Liver (tissue), 9 donors: ENCODE measurements around the gene DNM2. TPM values are rescaled to one million over a fixed set of nuclear protein-coding genes. Genes with fewer than 3 reads are reported as not detected.

Source experiments
- DNase-seq: peaks from one replicate; pipeline ENCODE4 v3.0.0-alpha.2; 2017; ENCODE audit warnings: low spot score
- H3K27ac ChIP-seq, 2 donors: one replicate each; pipeline ENCODE4 v1.7.0; 2013; ENCODE audit warnings: inconsistent platforms in 2 of 2, low read length in 2 of 2, control low read depth in 1 of 2, low read depth in 1 of 2, mild to moderate bottlenecking in 1 of 2
- H3K27me3 ChIP-seq, 4 donors: one replicate each; pipeline versions ENCODE4 v1.6.1 to v1.7.0; 2013; ENCODE audit warnings: low read length in 3 of 4, inconsistent platforms in 1 of 4, mild to moderate bottlenecking in 1 of 4, moderate library complexity in 1 of 4; ENCODE audit not compliant: control insufficient read depth in 4 of 4, insufficient read depth in 4 of 4
- H3K36me3 ChIP-seq, 4 donors: one replicate each; pipeline versions ENCODE4 v1.6.1 to v1.7.0; 2013; ENCODE audit warnings: low read length in 3 of 4, mild to moderate bottlenecking in 3 of 4, low read depth in 1 of 4, moderate library complexity in 1 of 4; ENCODE audit not compliant: control insufficient read depth in 4 of 4, insufficient read depth in 3 of 4
- H3K4me1 ChIP-seq, 4 donors: one replicate each; pipeline versions ENCODE4 v1.6.1 to v1.7.0; 2013; ENCODE audit warnings: low read length in 3 of 4, mild to moderate bottlenecking in 3 of 4, moderate library complexity in 1 of 4; ENCODE audit not compliant: control insufficient read depth in 4 of 4, insufficient read depth in 4 of 4
- H3K4me3 ChIP-seq, 3 donors: one replicate each; pipeline versions ENCODE4 v1.6.1 to v1.7.0; 2013; ENCODE audit warnings: low read length in 3 of 3, control low read depth in 1 of 3, low read depth in 1 of 3, mild to moderate bottlenecking in 1 of 3
- H3K9ac ChIP-seq, 2 donors: one replicate each; pipeline ENCODE4 v1.7.0; 2013; ENCODE audit warnings: low read length in 2 of 2, mild to moderate bottlenecking in 2 of 2, moderate library complexity in 2 of 2, control low read depth in 1 of 2, low read depth in 1 of 2
- H3K9me3 ChIP-seq, 4 donors: one replicate each; pipeline versions ENCODE4 v1.6.1 to v1.7.0; 2013; ENCODE audit warnings: low read length in 3 of 4; ENCODE audit not compliant: control insufficient read depth in 4 of 4
- ATF3 ChIP-seq: IDR thresholded peaks from 2 replicates; pipeline ENCODE4 v1.6.1; 2016; ENCODE audit warnings: antibody characterized with exemption
- EGR1 ChIP-seq, 2 donors: IDR thresholded peaks; 2 replicates each; pipeline ENCODE4 v1.6.1; 2016 to 2018; ENCODE audit warnings: antibody characterized with exemption in 2 of 2, low read depth in 2 of 2
- FOXA1 ChIP-seq: IDR thresholded peaks from 2 replicates; pipeline ENCODE4 v1.6.1; 2016; ENCODE audit warnings: antibody characterized with exemption
- GABPA ChIP-seq, 2 donors: IDR thresholded peaks in 1 of 2; conservative IDR thresholded peaks in 1 of 2; 2 replicates each; pipeline ENCODE4 v1.6.1; 2016; ENCODE audit warnings: antibody characterized with exemption in 2 of 2, mild to moderate bottlenecking in 1 of 2, moderate library complexity in 1 of 2
- HNF4A ChIP-seq, 2 donors: conservative IDR thresholded peaks; 2 replicates each; pipeline ENCODE4 v1.6.1; 2016; ENCODE audit warnings: antibody characterized with exemption in 2 of 2, mild to moderate bottlenecking in 2 of 2
- HNF4G ChIP-seq: IDR thresholded peaks from 2 replicates; pipeline ENCODE4 v1.6.1; 2016; ENCODE audit warnings: antibody characterized with exemption
- JUND ChIP-seq, 2 donors: IDR thresholded peaks; 2 replicates each; pipeline ENCODE4 v1.6.1; 2016; ENCODE audit warnings: antibody characterized with exemption in 2 of 2
- MAX ChIP-seq: IDR thresholded peaks from 2 replicates; pipeline ENCODE4 v1.6.1; 2016; ENCODE audit warnings: antibody characterized with exemption
- NR2F2 ChIP-seq: IDR thresholded peaks from 2 replicates; pipeline ENCODE4 v1.6.1; 2016; ENCODE audit warnings: antibody characterized with exemption
- RAD21 ChIP-seq, 2 donors: IDR thresholded peaks; 2 replicates each; pipeline ENCODE4 v1.6.1; 2016; ENCODE audit warnings: antibody characterized with exemption in 2 of 2, mild to moderate bottlenecking in 2 of 2
- RXRA ChIP-seq, 2 donors: IDR thresholded peaks; 2 replicates each; pipeline ENCODE4 v1.6.1; 2017 to 2018; ENCODE audit warnings: antibody characterized with exemption in 2 of 2, mild to moderate bottlenecking in 1 of 2
- SP1 ChIP-seq: IDR thresholded peaks from 2 replicates; pipeline ENCODE4 v1.6.1; 2018; ENCODE audit warnings: antibody characterized with exemption, mild to moderate bottlenecking
- TAF1 ChIP-seq: conservative IDR thresholded peaks from 2 replicates; pipeline ENCODE4 v1.6.1; 2016; ENCODE audit warnings: antibody characterized with exemption, mild to moderate bottlenecking
- YY1 ChIP-seq: IDR thresholded peaks from 2 replicates; pipeline ENCODE4 v1.6.1; 2016; ENCODE audit warnings: antibody characterized with exemption, mild to moderate bottlenecking
- ZBTB33 ChIP-seq: IDR thresholded peaks from 2 replicates; pipeline ENCODE4 v1.6.1; 2016; ENCODE audit warnings: antibody characterized with exemption
- WGBS: extraction: QIAGEN DNeasy Blood & Tissue Kit; methylation state at CpG from one replicate; pipeline ENCODE4 v1.1.7; 2013; 5-methylcytosine and 5-hydroxymethylcytosine counted together
- polyA plus RNA-seq, 2 donors: library from polyadenylated mRNA; stranded (reverse) in 1 of 2; unstranded in 1 of 2; fragments of 200-250 nt in 1 of 2; fragments of >200 nt in 1 of 2; fragmentation: Nextera tagmentation in 1 of 2; extraction: Ambion mirVana in 1 of 2; gene quantifications; one replicate each; pipeline versions ENCODE4 v1.2.1 to v1.2.3, GENCODE V29; 2013 to 2015
- total RNA-seq, 2 donors: library from RNA; depleted of rRNA; stranded (reverse); fragments of >200 nt; gene quantifications; one replicate each; pipeline ENCODE4 v1.2.3, GENCODE V29; 2014
- donor health status: healthy.
- donor health status: healthy.
- donor health status: healthy.
- donor health status: healthy.
- donor health status: healthy.

The DNM2 gene
- total and polyA plus RNA-seq, 4 donors, result 23.1 to 95.1 (median 59.1) TPM

- no peak overlapping the region for H3K9ac ChIP-seq
- no peak for TF ChIP-seq NR2F2
- no peak for TF ChIP-seq HNF4A (conservative IDR thresholded peaks at IDR 0.05)
- TF ChIP-seq RAD21 (IDR thresholded peaks at IDR 0.05), result no peak
- no peaks in the 10 kb centered on the region for H3K27me3 ChIP-seq
- 85% methylated on average over 10 of the region's 10 CpGs for WGBS
- no peak overlapping the region for H3K27ac ChIP-seq
- H3K9me3 ChIP-seq, result no peaks in the 10 kb centered on the region
- H3K4me3 ChIP-seq, result no peak overlapping the region
- peaks cover 4 to 60% (median 14%) of the 10 kb centered on the region in 4 donors for H3K36me3 ChIP-seq
- peaks cover 0 to 4% (median 2%) of the 10 kb centered on the region in 4 donors for H3K4me1 ChIP-seq
- DNase-seq, result peak; percentile 72
These were observed 91.2 kb downstream of the DNM2 start for GRCh38 chr19:10808937-10809649.

- Histone ChIP-seq H3K9ac (no peak overlapping the region), H3K27ac (no peak overlapping the region), H3K9me3 (no peaks in the 10 kb centered on the region), H3K4me3 (no peak overlapping the region), H3K36me3 (peaks cover 4 to 59% (median 11%) of the 10 kb centered on the region in 4 donors), H3K27me3 (no peaks in the 10 kb centered on the region), H3K4me1 (peaks cover 0 to 4% (median 2%) of the 10 kb centered on the region in 4 donors)
- DNase-seq, result peak; percentile 77
- WGBS, result 88% methylated on average over 15 of the region's 15 CpGs
- TF ChIP-seq TAF1 (no peak), GABPA (IDR thresholded peaks at IDR 0.05 in 1 of 2, conservative IDR thresholded peaks at IDR 0.05 in 1 of 2) (no peak), RAD21 (IDR thresholded peaks at IDR 0.05) (no peak), JUND (IDR thresholded peaks at IDR 0.05) (no peak), ATF3 (no peak), SP1 (no peak), FOXA1 (no peak), EGR1 (IDR thresholded peaks at IDR 0.05; ENCODE audit: low read depth in 2 of 2) (no peak), YY1 (no peak), MAX (no peak), RXRA (IDR thresholded peaks at IDR 0.05) (no peak), HNF4G (no peak)
These were observed 91.9 kb downstream of the DNM2 start for GRCh38 chr19:10809651-10810285.

GRCh38 chr19:10811391-10812111, 93.7 kb downstream of the DNM2 start:
- peak; percentile 67 for DNase-seq
- Histone ChIP-seq H3K27ac (no peak overlapping the region), H3K9me3 (no peaks in the 10 kb centered on the region), H3K36me3 (peaks cover 6 to 52% (median 10%) of the 10 kb centered on the region in 4 donors), H3K4me3 (no peak overlapping the region), H3K4me1 (peaks cover 0 to 4% (median 2%) of the 10 kb centered on the region in 4 donors), H3K9ac (no peak overlapping the region), H3K27me3 (no peaks in the 10 kb centered on the region)
- TF ChIP-seq RXRA (IDR thresholded peaks at IDR 0.05) (no peak), ZBTB33 (no peak)
- WGBS, result 94% methylated on average over 17 of the region's 17 CpGs
